Upper lobe of left lung (tissue), 4 donors: ENCODE measurements around the gene RALGAPB.
"Not testable (repeated sequence)": the region's sequence is repeated elsewhere in the genome, so short reads cannot be mapped to it uniquely, and the experiment has no call there.

Experiments
- CTCF ChIP-seq, 6 experiments: fragments of 450-650 bp in 4 of 6; fragments of 200-600 bp in 2 of 6; sonication (generic) in 2 of 6; IDR thresholded peaks; one replicate each; pipeline ENCODE4 v1.5.1; 2016 to 2019; ENCODE audit warnings: antibody characterized with exemption in 6 of 6
- POLR2A ChIP-seq, 4 donors: fragments of 450-650 bp; IDR thresholded peaks; one replicate each; pipeline ENCODE4 v1.5.1; 2016 to 2017; ENCODE audit warnings: antibody characterized with exemption in 4 of 4, mild to moderate bottlenecking in 2 of 4

- TF ChIP-seq CTCF, POLR2A (IDR thresholded peaks at IDR 0.05): not testable (repeated sequence)
These were observed 11.5 kb upstream of the RALGAPB start for GRCh38 chr20:38461167-38461566.
